HepG2 (cell line): ENCODE measurements around the gene CEACAM16. TPM values are rescaled to one million over a fixed set of nuclear protein-coding genes. Genes with fewer than 3 reads are reported as not detected.
A peak's percentile ranks its signal among the peaks of the same experiment; 100 is the strongest.

ENCODE experiments used
- ATAC-seq: fragments of 200-7000 bp; cut with Tn5 transposase; 3 replicates; pipeline ENCODE4 v1.9.1; 2020; ENCODE audit warnings: mild to moderate bottlenecking, moderate library complexity
- BruUV-seq: library from RNA; stranded (reverse); fragments of 400-500 nt; replicated peaks from 2 replicates; lab custom pipeline; 2021; lab: Mats Ljungman, UMichigan
- CTCF ChIA-PET: fragments of 300-600 bp; formaldehyde crosslinking; extraction: SDS; loops from one replicate; lab custom pipeline; 2021; ENCODE audit warnings: low total read pairs, inconsistent platforms, low intra/inter-chr PET ratio; lab: Yijun Ruan, JAX
- POLR2A ChIA-PET: fragments of 350-600 bp; sonication (Branson Sonifier 250); formaldehyde crosslinking; loops from one replicate; lab custom pipeline; 2020; ENCODE audit warnings: antibody characterized with exemption, inconsistent platforms; lab: Yijun Ruan, JAX
- DNase-seq: peaks from one replicate; pipeline ENCODE4 v3.0.0-alpha.2; 2015; ENCODE audit warnings: low spot score
- FAIRE-seq: peaks from 3 replicates; lab custom pipeline; 2011; peaks lifted over from hg19 to GRCh38; lab: Jason Lieb, UNC
- H2AFZ ChIP-seq: one replicate; pipeline ENCODE4 v1.6.1; 2011; ENCODE audit warnings: low read length, inconsistent platforms
- H3K27ac ChIP-seq: fragments of 300-600 bp; 3 replicates; pipeline ENCODE4 v1.8.0; 2011; ENCODE audit warnings: mixed run types, mild to moderate bottlenecking, mixed read lengths, low read length, inconsistent platforms; ENCODE audit not compliant: insufficient read depth; ENCODE audit errors: extremely low read length
- H3K27me3 ChIP-seq, 2 experiments: fragments of 200-600 bp in 1 of 2; 2 replicates in 1 of 2; 3 replicates in 1 of 2; pipeline versions ENCODE4 v1.6.0 to v1.8.0; 2011; ENCODE audit warnings: low read length in 2 of 2, mild to moderate bottlenecking in 2 of 2, moderate library complexity in 2 of 2, inconsistent platforms in 1 of 2; ENCODE audit not compliant: insufficient read depth in 2 of 2, control insufficient read depth in 1 of 2
- H3K36me3 ChIP-seq, 2 experiments: fragments of 200-600 bp in 1 of 2; replicated peaks in 1 of 2; 2 replicates in 1 of 2; 3 replicates in 1 of 2; pipeline versions ENCODE4 v1.5.1 to v1.8.0; 2011; ENCODE audit warnings: low read length in 2 of 2, inconsistent platforms in 1 of 2; ENCODE audit not compliant: insufficient read depth in 2 of 2, control insufficient read depth in 1 of 2
- H3K4me1 ChIP-seq: 2 replicates; pipeline ENCODE4 v1.5.1; 2012; ENCODE audit warnings: low read length, inconsistent platforms; ENCODE audit not compliant: insufficient read depth
- H3K4me2 ChIP-seq: 2 replicates; pipeline ENCODE4 v1.6.0; 2011; ENCODE audit warnings: low read depth, low read length, inconsistent platforms
- H3K4me3 ChIP-seq, 3 experiments: fragments of 200-600 bp in 1 of 3; sonication (generic), shearing (Covaris generic) in 1 of 3; replicated peaks in 1 of 3; 2 replicates each; pipeline ENCODE4 v1.5.1; 2011 to 2016; ENCODE audit warnings: low read length in 3 of 3, inconsistent platforms in 2 of 3, low read depth in 2 of 3, mild to moderate bottlenecking in 2 of 3, control low read depth in 1 of 3, mixed read lengths in 1 of 3; ENCODE audit not compliant: insufficient read depth in 1 of 3
- H3K79me2 ChIP-seq: one replicate; pipeline ENCODE4 v1.6.1; 2011; ENCODE audit warnings: low read length, inconsistent platforms; ENCODE audit not compliant: insufficient read depth
- H3K9ac ChIP-seq: 2 replicates; pipeline ENCODE4 v1.6.0; 2011; ENCODE audit warnings: mild to moderate bottlenecking, low read depth, low read length, inconsistent platforms; ENCODE audit not compliant: insufficient read depth
- H3K9me3 ChIP-seq: 2 replicates; pipeline ENCODE4 v1.5.1; 2012; ENCODE audit warnings: mild to moderate bottlenecking, low read length
- H4K20me1 ChIP-seq: 2 replicates; pipeline ENCODE4 v1.6.0; 2011; ENCODE audit warnings: inconsistent platforms, mild to moderate bottlenecking, low read length, moderate library complexity; ENCODE audit not compliant: insufficient read depth
- CREM ChIP-seq, 2 experiments: sonication (generic) in 1 of 2; formaldehyde crosslinking in 1 of 2; IDR thresholded peaks; 2 replicates each; pipeline versions ENCODE4 v1.4.0 to v1.6.1; 2016 to 2020; ENCODE audit warnings: antibody characterized with exemption in 1 of 2, mild to moderate bottlenecking in 1 of 2, missing genetic modification reagents in 1 of 2
- DNMT1 ChIP-seq: sonication (generic); formaldehyde crosslinking; IDR thresholded peaks from 2 replicates; pipeline ENCODE4 v1.5.1; 2020; ENCODE audit warnings: mild to moderate bottlenecking, missing genetic modification reagents
- FOXM1 ChIP-seq: sonication (generic); formaldehyde crosslinking; IDR thresholded peaks from 2 replicates; pipeline ENCODE4 v1.5.0; 2020; ENCODE audit warnings: missing genetic modification reagents
- HNRNPLL ChIP-seq: fragments of 200-400 bp; formaldehyde crosslinking; IDR thresholded peaks from 2 replicates; pipeline ENCODE4 v1.6.1; 2017; ENCODE audit warnings: mild to moderate bottlenecking, low read depth, low read length; ENCODE audit not compliant: poor library complexity, severe bottlenecking
- HOMEZ ChIP-seq: IDR thresholded peaks from 2 replicates; pipeline ENCODE4 v1.6.1; 2016; ENCODE audit warnings: low read depth
- KDM1A ChIP-seq: IDR thresholded peaks from 2 replicates; pipeline ENCODE4 v1.6.1; 2016; ENCODE audit warnings: missing compliant biosample characterization
- PLSCR1 ChIP-seq: sonication (generic); formaldehyde crosslinking; IDR thresholded peaks from 2 replicates; pipeline ENCODE4 v1.5.0; 2020; ENCODE audit warnings: missing genetic modification reagents, mild to moderate bottlenecking, borderline replicate concordance
- RBFOX2 ChIP-seq: fragments of 200-400 bp; formaldehyde crosslinking; IDR thresholded peaks from 2 replicates; pipeline ENCODE4 v1.6.1; 2017; ENCODE audit warnings: low read depth, mild to moderate bottlenecking, low read length
- TRIM24 ChIP-seq: sonication (generic); formaldehyde crosslinking; IDR thresholded peaks from 2 replicates; pipeline ENCODE4 v1.8.0; 2022; ENCODE audit warnings: mild to moderate bottlenecking, missing genetic modification reagents
- ZKSCAN5 ChIP-seq: sonication (generic); formaldehyde crosslinking; IDR thresholded peaks from 2 replicates; pipeline ENCODE4 v1.5.1; 2020; ENCODE audit warnings: mild to moderate bottlenecking, missing genetic modification reagents
- ZMYM3 ChIP-seq: sonication (generic); formaldehyde crosslinking; IDR thresholded peaks from 2 replicates; pipeline ENCODE4 v1.5.1; 2020; ENCODE audit warnings: mild to moderate bottlenecking, missing genetic modification reagents
- ZNF629 ChIP-seq: sonication (generic); formaldehyde crosslinking; conservative IDR thresholded peaks from 2 replicates; pipeline ENCODE4 v1.5.0; 2020; ENCODE audit warnings: missing genetic modification reagents
- ZNF780A ChIP-seq: sonication (generic); formaldehyde crosslinking; IDR thresholded peaks from 2 replicates; pipeline ENCODE4 v1.8.0; 2022; ENCODE audit warnings: mild to moderate bottlenecking, missing genetic modification reagents, moderate library complexity
- ZSCAN22 ChIP-seq: sonication (generic); formaldehyde crosslinking; IDR thresholded peaks from 2 replicates; pipeline ENCODE4 v1.4.0; 2020; ENCODE audit warnings: mild to moderate bottlenecking, missing genetic modification reagents
- WGBS: methylation state at CpG from one replicate; pipeline ENCODE4 v1.1.6; 2017; ENCODE audit warnings: low lambda C conversion rate; 5-methylcytosine and 5-hydroxymethylcytosine counted together
- in situ Hi-C: cut with HindIII; loops from 2 replicates; pipeline ENCODE4 v1.10.0; 2017; ENCODE audit warnings: low pct_unique_long_range_greater_than_20kb; ENCODE audit not compliant: extremely low pct_ligation_motif_present
- intact Hi-C: fragments of 100-400 bp; cut with micrococcal nuclease; formaldehyde crosslinking; loops from one replicate; pipeline ENCODE4 v1.10.0; 2022; ENCODE audit not compliant: unreplicated experiment
- polyA plus RNA-seq, 8 experiments: library from polyadenylated mRNA; depleted of rRNA in 3 of 8; stranded (reverse) in 7 of 8; unstranded in 1 of 8; fragments of >200 nt; fragmentation: Illumina TruSeq in 4 of 8; extraction: Trizol in 4 of 8; gene quantifications; 2 replicates each; pipeline versions ENCODE4 v1.2.1 to v1.2.3, GENCODE V29; 2011 to 2016; ENCODE audit warnings: low read depth in 4 of 8, missing spikeins in 1 of 8, mixed read lengths in 1 of 8; ENCODE audit not compliant: insufficient read depth in 1 of 8
- total RNA-seq, 5 experiments: library from RNA; depleted of rRNA; stranded (reverse); fragments of >200 nt; fragmentation: Illumina TruSeq; extraction: Trizol; gene quantifications; 2 replicates each; pipeline ENCODE4 v1.2.3, GENCODE V29; 2016; ENCODE audit warnings: low read depth in 1 of 5

Gene CEACAM16
- total and polyA plus RNA-seq, 2 of the 13 experiments (the other 11 are each of a cell fraction or from before 2014, with no cell fraction given) = not detected

GRCh38 chr19:44749994-44750393 is 51.0 kb downstream of the CEACAM16 start:
- ChIA-PET POLR2A (interaction anchor here (1.2 to 1.7 kb wide), 2 partner anchors 11 to 25 kb away, joined by 8 to 9 read pairs; no protein-coding TSS in a partner anchor), CTCF (no interaction called here)
- FAIRE-seq (no peak), DNase-seq (no peak), ATAC-seq (no peak)
- Histone ChIP-seq H3K4me2 (peak overlapping the region; percentile 84), H3K27ac (peak overlapping the region; percentile 95), H4K20me1 (no peaks in the 10 kb centered on the region), H3K4me1 (peaks cover 80% of the 10 kb centered on the region), H3K27me3 (no peaks in the 10 kb centered on the region; a peak in 1 of 5 replicates), H3K9ac (no peak overlapping the region), H2AFZ (no peak overlapping the region), H3K36me3 (peaks cover 2 to 8% of the 10 kb centered on the region in 2 experiments; a peak in 4 of 5 replicates), H3K4me3 (peak overlapping the region; percentile 71 to 97 (median 79); a peak in 5 of 6 replicates), H3K79me2 (peaks cover 16% of the 10 kb centered on the region), H3K9me3 (no peaks in the 10 kb centered on the region)
- in situ Hi-C loops = no loop called here
- WGBS = 93% methylated on average over 10 of the region's 10 CpGs
- BruUV-seq = no TSS peak
- TF ChIP-seq ZMYM3 (CRISPR knock-in tag) (peak; percentile 67; the same call in 1 of the 2 replicates), DNMT1 (CRISPR knock-in tag) (no peak), CREM (IDR thresholded peaks at IDR 0.05) (no peak), CREM (CRISPR knock-in tag; IDR thresholded peaks at IDR 0.05) (no peak), HNRNPLL (no peak), ZSCAN22 (CRISPR knock-in tag) (no peak), ZKSCAN5 (CRISPR knock-in tag) (no peak), RBFOX2 (0 out of 2 replicates have a peak, but pooled peaks have one; percentile 27), HOMEZ (no peak), ZNF780A (CRISPR knock-in tag) (no peak), FOXM1 (CRISPR knock-in tag) (no peak), KDM1A (CRISPR knock-in tag) (0 out of 2 replicates have a peak, but pooled peaks have one; percentile 10), ZNF629 (CRISPR knock-in tag) (peak; percentile 95), TRIM24 (no peak), PLSCR1 (CRISPR knock-in tag) (no peak)
- intact Hi-C loops = no loop called here
